HG03378 (cell line): ENCODE measurements around the gene CHD5.
"Not testable (repeated sequence)": the region's sequence is repeated elsewhere in the genome, so short reads cannot be mapped to it uniquely, and the experiment has no call there.

Source experiments
- ATAC-seq: cut with Tn5 transposase; IDR thresholded peaks from one replicate; pipeline ENCODE4 v1.9.1; 2021; ENCODE audit warnings: mild to moderate bottlenecking, moderate library complexity; ENCODE audit not compliant: unreplicated experiment

The CHD5 gene

GRCh38 chr1:6180268-6180706 is at the start of gene CHD5:
CHD5 (minus strand) TSS chr1:6180321; CDS start chr1:6180023, 298 bp downstream.
- ATAC-seq: no peak

- ATAC-seq: no peak
Measured at GRCh38 chr1:6225651-6226050, 45.5 kb upstream of the CHD5 start.

GRCh38 chr1:6224718-6225117 is 44.6 kb upstream of the CHD5 start:
- no peak for ATAC-seq

GRCh38 chr1:6223617-6224016 is 43.5 kb upstream of the CHD5 start:
- no peak for ATAC-seq

- ATAC-seq: no peak
Measured at GRCh38 chr1:6222636-6223035, 42.5 kb upstream of the CHD5 start.

GRCh38 chr1:6221210-6221784 is 41.2 kb upstream of the CHD5 start:
- ATAC-seq: no peak

- ATAC-seq: no peak
Measured at GRCh38 chr1:6220236-6220635, 40.1 kb upstream of the CHD5 start.

- not testable (repeated sequence) for ATAC-seq
Measured at GRCh38 chr1:6219641-6220040, 39.5 kb upstream of the CHD5 start.

- no peak for ATAC-seq
Measured at GRCh38 chr1:6218375-6219164, 38.4 kb upstream of the CHD5 start.

- ATAC-seq: no peak
Measured at GRCh38 chr1:6212193-6212959, 32.3 kb upstream of the CHD5 start.

GRCh38 chr1:6211731-6212130 is 31.6 kb upstream of the CHD5 start:
- no peak for ATAC-seq

- no peak for ATAC-seq
Measured at GRCh38 chr1:6210591-6211355, 30.7 kb upstream of the CHD5 start.

- ATAC-seq: no peak
Measured at GRCh38 chr1:6209661-6210580, 29.8 kb upstream of the CHD5 start.

- ATAC-seq: no peak
Measured at GRCh38 chr1:6208723-6209660, 28.9 kb upstream of the CHD5 start.

- ATAC-seq: no peak
Measured at GRCh38 chr1:6207921-6208320, 27.8 kb upstream of the CHD5 start.

GRCh38 chr1:6207075-6207885 is 27.2 kb upstream of the CHD5 start:
- no peak for ATAC-seq

- ATAC-seq: no peak
Measured at GRCh38 chr1:6206520-6206855, 26.4 kb upstream of the CHD5 start.

- peak; percentile 50 for ATAC-seq
Measured at GRCh38 chr1:6205849-6206519, 25.9 kb upstream of the CHD5 start, which contains the start of gene RNF207. RNF207 (plus strand) TSS chr1:6206119; CDS start chr1:6206536, 417 bp downstream.
